A673 (cell line): ENCODE results near the gene THSD1.

Source experiments
- CTCF ChIP-seq: fragments of 300-800, 200-600 bp; sonication (generic); conservative IDR thresholded peaks from 2 replicates; pipeline ENCODE4 v1.5.1; 2017; ENCODE audit warnings: low read depth, mild to moderate bottlenecking, antibody characterized with exemption, low read length, moderate library complexity, mixed read lengths
- EZH2 ChIP-seq: fragments of 200-600 bp; sonication (generic); IDR thresholded peaks from 2 replicates; pipeline ENCODE4 v1.6.1; 2017; ENCODE audit warnings: borderline replicate concordance, low read depth, mild to moderate bottlenecking, mixed read lengths, antibody characterized with exemption, low read length; ENCODE audit not compliant: poor library complexity, severe bottlenecking

- peak; percentile 92 for TF ChIP-seq CTCF
- TF ChIP-seq EZH2: no peak
These were observed 44.2 kb upstream of the THSD1 start, which contains the start of gene VPS36 for GRCh38 chr13:52450012-52450792.
